ENCODE results near the gene GSAP.
"Not testable (repeated sequence)": the region's sequence is repeated elsewhere in the genome, so short reads cannot be mapped to it uniquely, and the experiment has no call there.

GSAP gene

GRCh38 chr7:77354914-77355313 is 61.2 kb downstream of the GSAP start:
- no peak for DNase-seq (ENCODE audit: low spot score)

- DNase-seq (ENCODE audit: low spot score) = no peak
Measured at GRCh38 chr7:77354484-77354883, 61.7 kb downstream of the GSAP start.

GRCh38 chr7:77353911-77354310 is 62.2 kb downstream of the GSAP start:
- no peak for DNase-seq (ENCODE audit: low spot score)

GRCh38 chr7:77353407-77353721 is 62.8 kb downstream of the GSAP start:
- no peak for DNase-seq (ENCODE audit: low spot score)

- DNase-seq (ENCODE audit: low spot score) = no peak
Measured at GRCh38 chr7:77352665-77353406, 63.3 kb downstream of the GSAP start.

GRCh38 chr7:77351539-77352004 is 64.6 kb downstream of the GSAP start:
- no peak for DNase-seq (ENCODE audit: low spot score)

GRCh38 chr7:77349141-77349540 is 67.0 kb downstream of the GSAP start:
- no peak for DNase-seq (ENCODE audit: low spot score)

GRCh38 chr7:77348371-77348813 is 67.8 kb downstream of the GSAP start:
- DNase-seq (ENCODE audit: low spot score) = no peak

- DNase-seq (ENCODE audit: low spot score) = no peak
Measured at GRCh38 chr7:77346441-77346840, 69.7 kb downstream of the GSAP start.

GRCh38 chr7:77345426-77345825 is 70.7 kb downstream of the GSAP start:
- DNase-seq (ENCODE audit: low spot score) = not testable (repeated sequence)

- DNase-seq (ENCODE audit: low spot score) = no peak
Measured at GRCh38 chr7:77339726-77340125, 76.4 kb downstream of the GSAP start.

- no peak for DNase-seq (ENCODE audit: low spot score)
Measured at GRCh38 chr7:77338883-77339629, 77.1 kb downstream of the GSAP start.

- DNase-seq (ENCODE audit: low spot score) = no peak
Measured at GRCh38 chr7:77338260-77338659, 77.9 kb downstream of the GSAP start.

- no peak for DNase-seq (ENCODE audit: low spot score)
Measured at GRCh38 chr7:77337456-77337990, 78.6 kb downstream of the GSAP start.

- DNase-seq (ENCODE audit: low spot score) = no peak
Measured at GRCh38 chr7:77335581-77335980, 80.6 kb downstream of the GSAP start.

- not testable (repeated sequence) for DNase-seq (ENCODE audit: low spot score)
Measured at GRCh38 chr7:77334039-77334438, 82.1 kb downstream of the GSAP start.

- peak; percentile 86 for DNase-seq (ENCODE audit: low spot score)
Measured at GRCh38 chr7:77331938-77332695, 84.0 kb downstream of the GSAP start.

- DNase-seq (ENCODE audit: low spot score) = no peak
Measured at GRCh38 chr7:77330169-77330882, 85.8 kb downstream of the GSAP start.

GRCh38 chr7:77329466-77330168 is 86.5 kb downstream of the GSAP start:
- no peak for DNase-seq (ENCODE audit: low spot score)

GRCh38 chr7:77328669-77329068 is 87.5 kb downstream of the GSAP start:
- no peak for DNase-seq (ENCODE audit: low spot score)

GRCh38 chr7:77327932-77328628 is 88.1 kb downstream of the GSAP start:
- no peak for DNase-seq (ENCODE audit: low spot score)

Data from D341Med (cell line).